GM21529 (cell line): ENCODE results near the gene PARVB.
"Not testable (repeated sequence)": the region's sequence is repeated elsewhere in the genome, so short reads cannot be mapped to it uniquely, and the experiment has no call there.

Experiments
- ATAC-seq: cut with Tn5 transposase; IDR thresholded peaks from one replicate; pipeline ENCODE4 v1.9.1; 2021; ENCODE audit not compliant: unreplicated experiment

Gene PARVB

DNA sequence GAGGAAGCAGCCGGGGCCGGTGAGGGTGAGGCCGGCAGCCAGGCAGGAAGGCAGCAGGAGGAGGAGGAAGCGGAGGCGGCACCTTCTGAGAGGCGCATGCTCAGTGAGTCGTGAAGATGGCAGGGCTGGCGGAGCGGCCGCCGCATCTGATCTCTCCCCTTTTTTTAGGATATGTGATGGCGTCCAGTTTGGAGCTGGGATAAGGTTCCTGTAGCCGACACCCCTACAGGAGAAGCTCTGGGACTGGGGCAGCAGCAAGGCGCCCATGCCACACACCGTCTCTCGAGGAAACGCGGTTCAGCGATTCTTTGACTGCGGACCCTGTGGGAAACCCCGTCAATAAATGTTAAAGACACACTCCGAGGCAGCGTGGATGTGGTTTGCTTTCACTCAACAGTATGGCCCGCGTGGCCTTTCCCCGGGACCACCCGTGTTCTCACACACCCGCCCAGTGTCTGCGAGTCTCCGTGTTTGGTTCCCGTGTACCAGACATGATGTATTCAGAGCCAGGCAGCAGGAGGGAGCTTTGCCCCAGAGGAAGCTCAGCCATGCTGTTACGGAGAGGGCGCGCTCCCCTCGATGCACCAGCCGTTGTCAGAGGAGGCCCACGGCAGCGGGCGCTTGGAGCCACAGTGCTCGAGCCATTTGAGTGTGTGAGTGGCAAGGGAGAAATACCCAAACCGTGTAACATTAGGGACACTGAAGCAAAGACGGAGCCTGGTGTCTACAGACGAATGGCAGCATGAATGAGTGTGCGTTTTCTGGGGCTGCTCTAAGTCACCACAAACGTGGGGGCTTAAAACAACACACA is 27.7 kb upstream of the PARVB start:
- peak; percentile 58 for ATAC-seq

DNA sequence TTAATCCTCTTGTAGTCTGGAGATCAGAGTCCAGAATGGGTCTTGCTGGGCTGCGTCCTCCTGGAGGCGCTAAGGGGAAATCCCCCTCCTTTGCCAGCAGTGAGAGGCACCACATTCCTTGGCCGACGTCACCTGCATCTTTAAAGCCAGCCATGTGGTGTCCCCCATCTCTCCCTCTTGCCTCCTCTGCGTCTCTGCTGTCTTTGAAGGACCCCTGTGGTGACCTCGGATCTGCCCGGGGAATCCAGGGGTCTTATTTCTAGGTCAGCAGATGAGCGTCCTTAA is 27.2 kb upstream of the PARVB start:
- ATAC-seq: no peak

DNA sequence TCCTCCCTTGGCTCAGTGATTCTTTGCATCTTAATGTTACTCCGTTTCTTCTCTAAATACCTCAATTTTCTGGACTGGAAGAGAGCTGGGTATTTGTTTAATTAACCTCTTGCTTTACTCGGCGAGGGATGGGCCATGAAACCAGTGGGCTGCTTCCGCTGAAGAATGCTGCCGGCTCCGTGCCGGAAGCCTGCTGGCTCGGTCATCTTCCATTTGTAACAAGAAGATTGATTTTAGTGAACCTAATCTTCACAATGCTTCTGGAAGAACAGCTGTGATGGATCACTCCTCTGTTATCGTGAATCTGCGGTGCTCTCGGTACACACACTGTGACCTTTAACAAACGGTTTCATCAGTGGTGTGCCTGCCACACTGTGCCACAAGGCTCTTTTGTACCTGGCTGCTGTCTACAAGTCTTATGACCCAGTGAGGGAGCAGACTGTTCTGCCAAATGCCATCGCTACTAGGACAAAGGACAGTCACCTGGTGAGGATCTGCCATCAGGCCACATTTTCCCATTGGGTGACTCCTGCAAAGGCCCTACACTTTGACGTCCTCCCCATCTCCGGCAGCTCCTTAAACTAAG is 25.3 kb upstream of the PARVB start:
- no peak for ATAC-seq

DNA sequence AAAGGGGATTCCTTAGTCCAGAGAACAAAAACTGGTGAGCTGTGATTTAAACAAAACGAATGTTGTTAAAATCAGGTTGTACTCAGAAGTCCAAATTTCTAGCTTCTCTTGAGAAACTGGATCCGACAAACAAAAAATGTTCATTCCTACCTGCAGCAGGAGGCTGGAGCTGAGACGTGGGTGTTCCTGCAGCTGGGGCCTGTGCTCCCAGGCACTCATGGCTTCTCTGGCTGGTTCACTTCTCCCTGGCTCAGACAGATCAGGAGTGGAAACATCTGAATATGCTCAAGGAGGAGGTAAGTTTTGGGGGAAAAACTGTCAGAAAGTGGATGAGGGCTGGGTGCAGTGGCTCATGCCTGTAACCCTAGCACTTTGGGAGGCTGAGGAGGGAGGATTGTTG is 24.7 kb upstream of the PARVB start:
- no peak for ATAC-seq

DNA sequence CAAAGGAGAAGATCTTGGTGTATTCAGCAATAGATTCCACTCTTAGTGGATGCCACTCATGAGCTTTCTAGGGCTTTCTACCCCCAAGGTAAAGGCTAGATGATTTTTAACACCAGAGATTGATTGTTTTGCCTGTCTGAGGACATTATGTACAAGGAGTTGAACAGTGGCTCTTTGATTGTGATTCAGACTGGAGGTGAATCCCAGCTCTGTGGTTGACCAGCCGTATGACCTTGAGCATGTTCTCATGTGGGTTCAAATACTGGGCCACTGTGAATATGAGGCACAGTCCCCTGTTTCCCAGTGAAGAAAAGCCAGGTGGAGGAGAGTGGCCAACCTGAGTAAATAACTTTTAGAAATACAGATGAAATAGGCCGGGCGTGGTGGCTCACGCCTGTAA is 24.0 kb upstream of the PARVB start:
- ATAC-seq: no peak

DNA sequence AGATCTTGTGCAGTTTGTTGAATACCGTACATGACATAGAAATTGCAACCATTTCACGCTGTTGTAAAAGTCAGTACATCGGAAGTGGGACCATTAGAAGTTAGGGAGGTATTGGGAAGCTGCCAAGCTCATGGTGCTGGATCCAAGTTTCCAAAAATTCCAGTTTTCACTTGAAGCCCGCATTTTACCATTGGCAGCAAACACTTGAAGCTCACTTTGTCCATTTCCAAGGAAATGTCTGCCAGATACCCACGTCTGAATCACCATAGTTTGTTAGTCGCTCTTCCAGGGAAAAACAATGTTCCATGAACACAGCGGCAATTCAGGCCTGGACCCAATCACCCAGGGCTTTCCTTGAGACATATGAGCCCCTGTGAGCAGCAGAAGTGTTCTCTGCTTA is 22.6 kb upstream of the PARVB start:
- ATAC-seq: no peak

DNA sequence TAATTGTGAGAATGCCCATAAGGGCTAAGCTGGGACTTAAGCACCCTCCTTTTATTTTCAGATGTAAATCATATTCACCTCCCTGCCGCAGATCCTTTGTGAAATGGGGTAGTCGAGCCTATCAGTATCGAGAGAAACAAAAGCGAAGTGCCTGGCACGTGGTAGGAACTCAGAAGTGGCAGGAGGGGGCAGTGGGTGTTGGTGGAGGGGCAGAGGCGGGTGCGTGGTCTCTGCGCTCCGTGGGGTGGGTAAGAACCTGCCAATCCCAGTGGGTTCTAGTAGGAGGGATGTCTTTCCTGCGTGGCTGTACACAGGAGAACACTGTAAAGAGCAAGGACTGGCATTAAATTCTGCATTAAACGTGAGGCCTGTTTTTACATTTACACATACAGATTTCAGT is 21.8 kb upstream of the PARVB start:
- ATAC-seq: no peak

DNA sequence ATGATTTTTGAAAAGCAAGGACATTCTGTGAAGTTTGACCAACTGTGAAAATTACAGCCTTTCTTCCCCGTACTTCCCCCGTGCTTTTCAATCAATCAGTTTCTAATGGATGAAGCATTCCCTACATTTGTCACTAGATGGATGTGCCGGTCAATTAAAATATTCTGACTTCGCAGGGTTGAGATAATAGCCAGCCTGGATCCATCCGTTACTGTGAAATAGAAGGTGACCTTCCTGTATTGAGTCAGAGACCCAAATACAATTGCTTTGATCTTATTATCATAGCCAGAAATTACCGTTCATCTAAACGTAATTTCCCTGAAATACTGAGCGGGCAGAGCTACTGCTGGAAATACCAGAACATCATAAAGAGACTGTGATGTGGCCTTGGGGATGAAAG is 21.1 kb upstream of the PARVB start:
- ATAC-seq: no peak

DNA sequence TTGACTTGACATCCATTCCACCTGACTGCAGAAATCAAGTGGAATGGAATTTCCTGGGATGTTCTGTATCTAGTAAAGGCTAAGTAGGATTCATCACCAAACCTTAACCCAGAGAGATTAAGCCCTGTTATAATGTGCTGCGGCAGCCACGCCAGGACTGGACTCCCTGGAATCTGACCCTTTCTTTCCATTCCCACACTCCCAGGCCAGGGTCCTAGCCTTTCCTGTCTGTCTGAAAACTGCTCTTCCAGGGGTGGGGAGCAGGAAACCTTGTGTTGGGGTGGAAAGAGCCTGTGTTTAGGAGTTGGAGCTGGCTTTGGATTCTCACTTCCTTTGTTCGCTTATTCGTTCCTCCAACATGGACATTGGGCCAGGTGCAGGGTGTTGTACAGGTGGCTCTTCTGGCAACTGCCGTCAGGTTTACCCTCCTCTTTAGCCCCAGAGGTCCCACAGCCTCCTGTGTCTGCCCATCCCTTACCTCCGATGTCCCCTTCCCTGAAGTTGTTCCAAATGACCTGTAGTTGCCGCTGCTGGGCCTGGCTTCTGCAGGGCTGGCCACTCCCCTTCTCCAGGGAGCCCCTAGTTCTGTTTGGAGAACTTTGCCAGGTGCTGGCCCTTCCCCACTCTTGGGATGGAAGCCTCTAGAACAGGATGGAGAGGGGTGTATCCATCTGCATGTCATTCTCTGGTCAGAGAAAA is 20.5 kb upstream of the PARVB start:
- ATAC-seq: no peak

DNA sequence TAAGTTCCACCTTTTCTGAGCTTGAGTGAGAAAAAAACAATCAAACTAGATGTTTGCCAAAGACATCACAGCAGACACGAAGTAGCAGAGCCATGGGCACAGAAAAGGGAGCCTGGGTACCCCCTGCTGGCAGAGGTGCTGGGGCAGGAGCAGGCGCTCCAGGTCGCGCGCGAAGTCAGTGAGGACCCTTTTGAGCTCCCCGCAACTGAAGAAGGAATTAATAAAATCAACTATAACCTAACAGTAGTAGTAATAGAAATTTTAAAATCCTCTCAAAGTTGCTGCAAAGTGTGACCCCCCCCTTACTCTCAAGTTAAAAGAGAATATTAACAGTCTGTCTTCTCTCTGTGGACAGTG is 20.0 kb upstream of the PARVB start:
- ATAC-seq: no peak

DNA sequence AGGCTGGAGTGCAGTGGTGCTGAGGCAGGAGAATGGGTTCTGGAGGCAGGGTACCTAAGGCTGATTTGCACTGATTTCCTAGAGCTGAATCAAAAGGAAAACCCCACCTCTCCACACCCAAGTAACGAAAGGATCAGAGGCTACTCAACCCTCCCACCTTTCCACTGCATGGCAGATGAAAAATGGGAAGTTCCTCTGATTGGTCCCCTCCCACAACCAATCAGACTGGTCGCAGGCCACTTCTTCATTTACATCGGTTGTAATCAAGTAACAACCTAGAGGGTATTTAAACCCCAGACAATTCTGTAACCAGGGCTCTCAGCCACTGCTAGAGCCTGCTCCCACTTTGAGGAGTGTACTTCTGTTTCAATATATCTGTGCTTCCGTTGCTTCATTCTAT is 18.6 kb upstream of the PARVB start:
- ATAC-seq: no peak

DNA sequence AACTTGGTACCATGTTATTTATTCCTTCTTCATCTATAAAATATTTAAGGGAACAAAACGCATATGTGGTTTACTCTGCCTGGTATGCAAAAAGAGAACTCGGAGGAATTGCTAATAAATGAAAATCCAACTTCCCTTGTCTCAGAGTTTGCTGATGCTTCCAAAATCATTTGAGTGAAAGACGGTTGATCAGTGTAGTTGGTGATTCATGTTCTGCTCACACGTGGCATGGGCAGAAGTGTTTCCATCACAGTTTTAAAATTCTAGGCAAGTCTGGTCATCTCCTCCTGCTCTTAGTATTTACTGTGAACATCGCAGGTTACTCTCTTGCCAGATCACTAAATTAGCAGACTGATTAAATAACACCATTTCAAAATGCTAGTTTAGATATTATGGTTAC is 11.9 kb upstream of the PARVB start:
- ATAC-seq: no peak

DNA sequence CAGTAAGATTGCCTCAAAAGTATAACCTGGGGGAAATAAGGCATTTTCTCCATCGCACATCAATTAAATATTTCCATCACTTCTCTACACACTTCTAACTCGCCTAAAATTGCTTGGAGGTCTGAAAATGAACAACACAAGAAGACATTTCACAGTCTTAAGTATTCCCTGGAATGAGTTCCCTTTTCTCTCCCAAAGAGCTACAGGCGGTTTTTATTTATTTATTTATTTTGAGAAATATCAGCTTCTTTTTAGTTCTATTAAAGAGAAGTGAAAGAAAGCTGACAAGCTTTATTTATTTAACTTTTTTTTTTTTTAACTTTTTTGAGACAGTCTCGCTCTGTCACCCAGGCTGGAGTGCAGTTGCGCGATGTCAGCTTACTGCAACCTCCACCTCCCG is 11.5 kb upstream of the PARVB start:
- no peak for ATAC-seq

DNA sequence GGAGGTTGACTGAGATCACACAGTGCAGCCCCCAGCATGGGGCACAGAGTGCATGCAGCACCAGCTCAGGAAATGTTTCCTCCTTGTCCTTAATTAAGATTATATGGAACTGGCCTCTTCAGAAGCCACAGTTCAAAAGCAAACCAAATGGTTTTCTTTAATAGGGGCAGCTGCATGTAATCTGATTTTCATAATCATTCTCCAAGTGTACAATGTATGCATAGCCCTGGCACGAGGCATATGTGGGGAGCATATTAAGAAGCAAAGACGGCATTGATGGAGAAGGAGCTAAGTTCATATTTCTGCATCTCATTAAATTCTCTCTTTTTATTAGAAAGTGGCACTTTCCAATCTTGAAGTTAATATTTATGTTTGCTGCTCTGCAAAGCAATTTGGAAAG is 9.9 kb upstream of the PARVB start:
- no peak for ATAC-seq

DNA sequence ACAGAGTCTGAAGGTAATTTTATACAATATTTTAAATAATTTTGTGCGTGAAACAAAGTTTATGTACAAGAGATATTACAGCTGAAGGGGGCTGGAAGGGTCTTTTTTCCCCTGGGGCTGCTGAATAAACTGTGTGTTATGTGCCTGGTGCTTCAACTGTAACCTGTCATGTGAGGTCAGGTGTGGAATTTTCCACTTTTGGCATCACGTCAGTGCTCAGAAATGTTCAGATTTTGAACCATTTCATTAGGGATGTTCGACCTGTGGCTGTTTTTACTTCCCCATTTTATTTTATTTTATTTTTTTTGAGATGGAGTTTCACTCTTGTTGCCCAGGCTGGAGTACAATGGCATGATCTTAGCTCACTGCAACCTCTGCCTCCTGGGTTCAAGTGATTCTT is 7.5 kb upstream of the PARVB start:
- ATAC-seq: not testable (repeated sequence)

DNA sequence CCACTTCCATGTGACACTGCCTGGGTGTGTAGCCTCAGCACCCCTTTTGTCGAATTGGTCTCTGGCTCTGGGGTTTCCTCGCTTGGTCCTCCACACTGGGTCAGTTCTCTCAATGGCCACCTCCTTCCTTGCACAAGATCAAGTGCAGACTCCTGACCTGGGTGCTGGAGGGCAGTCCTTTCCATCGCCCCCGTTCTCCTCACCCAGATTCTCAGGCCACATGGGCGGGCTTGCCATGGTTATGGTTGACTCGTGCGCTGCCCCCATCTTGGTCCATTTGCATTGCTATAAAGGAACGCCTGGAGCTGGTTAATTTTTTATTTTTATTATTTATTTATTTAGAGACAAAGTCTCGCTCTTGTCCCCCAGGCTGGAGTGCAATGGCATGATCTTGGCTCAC is 5.5 kb upstream of the PARVB start:
- ATAC-seq: no peak

DNA sequence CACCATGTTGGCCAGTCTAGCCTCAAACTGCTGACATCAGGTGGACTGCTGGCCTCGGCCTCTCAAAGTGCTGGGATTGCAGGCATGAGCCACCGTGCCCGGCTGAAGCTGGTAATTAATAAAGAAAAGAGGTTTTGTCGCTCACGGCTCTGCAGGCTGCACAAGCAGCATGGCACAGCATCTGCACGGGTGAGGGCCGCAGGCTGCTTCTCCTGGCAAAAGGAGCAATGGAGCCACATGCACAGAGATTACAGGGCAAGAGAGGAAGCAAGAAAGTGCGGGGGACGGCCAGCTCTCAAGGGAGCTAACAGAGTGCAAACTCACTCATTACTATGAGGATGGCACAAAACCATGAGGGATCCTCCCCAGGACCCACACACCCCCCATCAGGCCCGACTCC is 4.7 kb upstream of the PARVB start:
- ATAC-seq: no peak

DNA sequence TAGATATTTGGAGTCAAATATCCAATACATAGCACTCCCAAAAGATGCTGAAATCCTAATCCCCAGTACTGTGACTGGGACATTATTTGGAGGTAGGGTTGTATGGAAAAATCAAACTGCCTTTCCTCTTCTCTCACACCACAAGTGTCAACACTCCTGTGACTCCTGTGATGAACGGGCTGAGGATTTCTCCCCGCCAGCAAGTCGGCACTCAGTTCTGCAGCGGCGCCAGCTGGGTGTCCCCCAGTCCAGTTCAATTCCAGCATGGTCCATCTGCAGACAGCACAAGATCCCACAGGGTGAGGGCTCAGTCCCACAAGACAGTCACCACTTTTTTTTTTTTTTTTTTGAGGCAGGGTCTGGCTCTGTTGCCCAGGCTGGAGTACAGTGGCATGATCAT is 4.3 kb upstream of the PARVB start:
- ATAC-seq: no peak

DNA sequence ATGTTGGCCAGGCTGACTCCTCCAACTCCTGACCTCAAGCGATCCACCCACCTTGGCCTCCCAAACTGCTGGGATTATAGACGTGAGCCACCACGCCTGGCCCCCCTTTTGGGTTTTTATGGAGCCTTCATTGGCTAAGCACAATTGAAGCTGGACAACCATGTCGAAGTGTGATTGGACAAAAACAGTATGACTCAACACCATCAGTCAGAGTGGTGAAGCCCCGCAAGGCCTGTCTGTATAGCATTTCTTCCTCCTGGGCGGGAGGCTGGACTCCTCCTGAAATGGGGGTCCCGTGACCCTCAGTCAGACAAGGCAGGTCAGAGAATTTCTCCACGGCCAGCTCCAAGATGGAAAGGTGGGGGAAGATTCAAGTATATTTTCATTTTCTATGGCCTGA is 3.1 kb upstream of the PARVB start:
- ATAC-seq: no peak

DNA sequence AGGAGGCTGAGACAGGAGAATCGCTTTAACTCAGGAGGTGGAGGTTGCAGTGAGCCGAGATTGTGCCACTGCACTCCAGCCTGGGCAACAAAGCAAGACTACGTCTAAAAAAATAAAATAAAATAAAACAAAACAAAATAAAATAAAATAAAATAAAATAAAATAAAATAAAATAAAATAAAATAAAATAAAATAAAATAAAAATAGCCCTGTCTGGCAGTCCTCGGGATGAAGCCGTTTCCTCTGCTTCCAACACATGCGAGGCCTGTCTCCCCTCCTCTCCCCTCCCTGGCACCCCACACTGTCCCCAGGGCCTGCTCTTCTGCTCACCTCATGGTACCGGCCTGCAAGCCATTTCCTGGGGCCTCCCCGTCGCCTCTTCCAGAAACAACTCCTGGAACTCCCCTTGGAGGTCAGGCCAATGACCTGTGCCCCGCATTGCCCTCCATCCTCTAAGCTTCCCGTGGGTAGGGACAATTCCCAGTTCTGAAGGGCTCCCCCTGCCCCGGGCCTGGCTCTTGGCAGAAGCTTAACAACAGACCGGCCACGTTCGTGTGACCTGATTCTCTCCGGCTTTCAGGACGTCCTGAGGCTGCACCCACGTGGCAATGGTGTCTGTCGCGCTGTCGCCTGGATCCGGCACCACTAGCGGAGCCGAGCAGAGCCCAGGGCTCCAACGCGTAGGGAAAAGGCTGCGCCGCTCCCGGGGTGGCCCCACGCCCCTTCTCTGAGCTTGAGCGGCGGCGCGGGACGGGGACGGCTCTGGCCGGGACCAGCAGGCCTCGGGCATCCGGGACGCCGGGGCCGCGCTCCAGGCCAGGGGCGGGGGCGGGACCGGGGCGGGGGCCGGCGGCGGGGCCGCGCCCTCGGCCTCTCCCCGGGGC is 456 bp upstream of the PARVB start:
- no peak for ATAC-seq

DNA sequence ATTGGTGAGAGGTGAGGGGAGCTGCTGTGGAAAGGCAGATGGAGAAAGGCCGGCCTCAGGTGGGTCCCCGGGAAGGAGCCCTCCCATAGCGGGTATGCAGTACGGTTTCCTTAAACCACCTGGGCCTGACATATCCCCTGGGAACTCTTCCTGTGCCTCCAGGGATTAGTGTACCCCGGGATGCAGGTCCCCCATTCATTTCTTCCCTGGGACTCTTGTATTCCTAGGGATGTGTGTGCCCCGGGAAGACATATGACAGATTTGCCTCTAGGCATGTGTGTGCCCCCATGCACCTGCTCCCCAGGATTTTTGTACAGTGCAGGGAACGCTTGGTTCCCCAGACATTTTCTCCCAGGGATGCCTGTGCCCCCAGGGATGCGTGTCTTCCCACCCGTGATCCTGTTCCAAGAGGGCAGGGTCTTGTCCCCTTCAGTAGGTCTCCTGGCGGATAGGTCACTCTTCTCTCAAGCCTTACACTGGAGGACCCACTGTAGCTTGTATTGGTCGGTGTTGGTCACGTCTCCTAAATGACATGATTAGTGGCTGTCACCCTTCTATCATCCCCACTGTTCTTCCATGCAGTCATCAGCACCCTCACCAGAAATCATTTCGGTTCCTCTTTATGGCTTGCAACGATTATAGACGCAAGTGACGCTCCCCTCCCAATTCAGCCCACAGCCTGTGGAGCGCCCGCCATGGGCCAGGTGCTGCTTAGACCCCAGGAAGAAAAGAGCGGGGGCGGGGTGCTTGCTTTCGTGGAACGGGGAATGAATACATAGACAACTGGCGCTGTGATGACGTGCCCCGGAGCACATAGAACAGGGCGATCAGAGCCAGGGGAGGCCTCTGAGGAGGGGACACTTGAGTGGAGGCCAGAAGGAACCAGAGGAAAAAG is 1.3 kb downstream of the PARVB start:
- peak; percentile 57 for ATAC-seq
